Measurements from ENCODE around the gene ATG5.

Gene ATG5

DNA sequence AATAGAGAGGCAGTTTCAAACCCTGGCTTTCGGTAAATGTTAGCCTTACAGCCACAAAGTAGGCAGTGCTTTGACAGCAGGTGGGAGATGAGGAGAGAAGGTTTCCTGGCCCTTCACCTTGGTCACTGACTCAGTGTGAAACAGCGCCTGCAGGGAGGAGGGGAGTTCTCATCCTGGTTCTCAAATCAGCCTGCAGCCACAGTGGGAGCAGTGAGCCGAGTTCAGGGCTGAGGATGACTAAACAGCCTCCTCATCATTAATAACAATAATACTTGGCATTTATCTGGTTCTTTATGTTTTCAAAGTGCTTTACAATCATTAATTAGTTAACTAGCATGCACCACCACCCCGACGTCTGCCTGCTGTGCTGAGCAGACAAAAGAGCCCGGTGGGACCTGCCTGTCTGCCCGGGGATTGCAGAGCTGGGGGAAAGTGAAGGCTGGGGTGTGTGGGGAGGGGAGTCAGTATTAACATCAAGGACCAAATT, 179.8 kb downstream of the ATG5 start:
- H3K9me3 ChIP-seq (ENCODE audit: control insufficient read depth, insufficient read depth, low read length) = no peaks in the 10 kb centered on the region
- H3K27ac ChIP-seq (ENCODE audit: low read length) = no peak overlapping the region
- peaks cover 1% of the 10 kb centered on the region for H3K4me1 ChIP-seq (ENCODE audit: control insufficient read depth, insufficient read depth, low read length)
- no peak for DNase-seq (ENCODE audit: low read depth, low spot score)
- no peaks in the 10 kb centered on the region for H3K36me3 ChIP-seq (ENCODE audit: control insufficient read depth, insufficient read depth, low read length)
- H3K4me3 ChIP-seq (ENCODE audit: low read length) = no peak overlapping the region
- H3K27me3 ChIP-seq (ENCODE audit: control insufficient read depth, insufficient read depth, low read length) = no peaks in the 10 kb centered on the region
- no CpG with 5 or more reads among the region's 7 CpGs for WGBS (ENCODE audit: insufficient coverage, insufficient read length)

DNA sequence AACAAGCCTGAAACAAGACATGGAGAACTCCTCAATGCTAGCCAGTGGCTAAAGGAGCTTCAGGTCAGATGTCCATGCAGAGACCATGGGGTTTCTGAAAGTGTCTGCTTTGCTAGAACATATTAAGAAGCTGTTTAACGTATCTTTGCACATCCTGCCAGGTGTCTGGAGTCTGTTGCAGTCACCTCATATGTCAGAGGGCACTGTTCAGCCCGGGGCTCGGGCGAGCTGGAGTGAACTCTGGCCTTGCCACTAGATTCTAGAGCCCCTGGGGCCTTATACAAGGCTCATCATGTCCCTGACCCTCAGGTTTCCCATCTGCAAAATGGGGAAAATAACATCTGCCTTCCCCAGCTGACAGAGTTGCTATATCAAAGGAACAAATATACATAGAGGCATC, 180.4 kb downstream of the ATG5 start:
- Histone ChIP-seq H3K4me1 (ENCODE audit: control insufficient read depth, insufficient read depth, low read length) (peaks cover 1% of the 10 kb centered on the region), H3K36me3 (ENCODE audit: control insufficient read depth, insufficient read depth, low read length) (no peaks in the 10 kb centered on the region), H3K4me3 (ENCODE audit: low read length) (no peak overlapping the region), H3K9me3 (ENCODE audit: control insufficient read depth, insufficient read depth, low read length) (no peaks in the 10 kb centered on the region), H3K27me3 (ENCODE audit: control insufficient read depth, insufficient read depth, low read length) (no peaks in the 10 kb centered on the region), H3K27ac (ENCODE audit: low read length) (no peak overlapping the region)
- no CpG with 5 or more reads among the region's 4 CpGs for WGBS (ENCODE audit: insufficient coverage, insufficient read length)
- DNase-seq (ENCODE audit: low read depth, low spot score) = no peak

DNA sequence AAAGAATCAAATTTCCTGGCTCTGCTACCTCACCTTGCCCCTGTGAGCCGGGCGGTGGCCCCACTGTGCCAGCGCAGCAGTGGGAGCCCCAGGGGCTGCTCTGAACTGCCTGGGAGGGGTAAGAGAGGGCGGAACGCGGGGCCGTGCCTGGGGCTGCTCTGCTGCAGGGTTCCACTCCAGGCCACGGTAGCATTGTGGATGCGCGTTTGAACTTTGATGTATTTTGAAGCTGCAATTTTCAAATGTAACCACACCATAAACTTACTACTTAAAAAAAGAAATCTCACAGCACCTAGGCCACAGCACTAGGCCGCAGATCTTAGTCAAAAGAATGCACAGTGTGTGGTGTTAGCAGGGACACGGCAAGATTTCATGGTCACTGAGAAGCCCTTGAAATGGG, 181.9 kb downstream of the ATG5 start:
- WGBS (ENCODE audit: insufficient coverage, insufficient read length) = no CpG with 5 or more reads among the region's 12 CpGs
- peaks cover 1% of the 10 kb centered on the region for H3K4me1 ChIP-seq (ENCODE audit: control insufficient read depth, insufficient read depth, low read length)

DNA sequence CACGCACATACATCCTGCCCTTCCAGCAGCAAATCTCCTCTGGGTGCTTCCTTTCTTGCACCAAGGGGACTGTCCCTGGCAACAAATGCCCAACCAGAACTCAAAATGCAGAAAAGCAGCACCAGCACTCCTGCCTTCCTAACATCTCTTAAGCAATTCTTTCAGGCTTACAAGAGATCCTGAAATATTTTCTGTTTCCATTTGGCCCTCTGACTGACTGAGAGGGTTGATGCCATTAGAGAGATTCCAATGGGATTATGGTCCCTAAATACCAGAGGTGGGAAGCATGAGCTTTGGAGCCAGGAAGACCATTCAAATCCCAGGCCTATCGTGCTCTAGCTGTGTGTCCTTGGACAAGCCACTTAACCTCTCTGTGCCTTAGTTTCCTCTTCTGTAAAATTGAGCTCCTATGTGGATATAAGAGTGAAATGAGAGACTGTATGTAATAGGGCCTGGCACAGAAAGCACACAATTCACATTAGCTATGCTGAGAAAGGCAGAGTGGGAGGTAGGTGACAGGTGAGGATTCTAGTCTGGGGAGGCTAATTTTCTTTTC, 182.6 kb downstream of the ATG5 start:
- H3K4me3 ChIP-seq (ENCODE audit: low read length) = no peak overlapping the region
- H3K27ac ChIP-seq (ENCODE audit: low read length) = no peak overlapping the region
- peaks cover 1% of the 10 kb centered on the region for H3K4me1 ChIP-seq (ENCODE audit: control insufficient read depth, insufficient read depth, low read length)
- H3K9me3 ChIP-seq (ENCODE audit: control insufficient read depth, insufficient read depth, low read length) = no peaks in the 10 kb centered on the region
- no CpG with 5 or more reads among the region's 2 CpGs for WGBS (ENCODE audit: insufficient coverage, insufficient read length)
- H3K27me3 ChIP-seq (ENCODE audit: control insufficient read depth, insufficient read depth, low read length) = no peaks in the 10 kb centered on the region
- DNase-seq (ENCODE audit: low read depth, low spot score) = no peak
- H3K36me3 ChIP-seq (ENCODE audit: control insufficient read depth, insufficient read depth, low read length) = no peaks in the 10 kb centered on the region

More for the DNA sequence above, 181.9 kb downstream of the ATG5 start:
- DNase-seq (ENCODE audit: low read depth, low spot score) = no peak
- H3K36me3 ChIP-seq (ENCODE audit: control insufficient read depth, insufficient read depth, low read length) = no peaks in the 10 kb centered on the region
- no peaks in the 10 kb centered on the region for H3K9me3 ChIP-seq (ENCODE audit: control insufficient read depth, insufficient read depth, low read length)
- H3K27me3 ChIP-seq (ENCODE audit: control insufficient read depth, insufficient read depth, low read length) = no peaks in the 10 kb centered on the region
- H3K4me3 ChIP-seq (ENCODE audit: low read length) = no peak overlapping the region
- H3K27ac ChIP-seq (ENCODE audit: low read length) = no peak overlapping the region

DNA sequence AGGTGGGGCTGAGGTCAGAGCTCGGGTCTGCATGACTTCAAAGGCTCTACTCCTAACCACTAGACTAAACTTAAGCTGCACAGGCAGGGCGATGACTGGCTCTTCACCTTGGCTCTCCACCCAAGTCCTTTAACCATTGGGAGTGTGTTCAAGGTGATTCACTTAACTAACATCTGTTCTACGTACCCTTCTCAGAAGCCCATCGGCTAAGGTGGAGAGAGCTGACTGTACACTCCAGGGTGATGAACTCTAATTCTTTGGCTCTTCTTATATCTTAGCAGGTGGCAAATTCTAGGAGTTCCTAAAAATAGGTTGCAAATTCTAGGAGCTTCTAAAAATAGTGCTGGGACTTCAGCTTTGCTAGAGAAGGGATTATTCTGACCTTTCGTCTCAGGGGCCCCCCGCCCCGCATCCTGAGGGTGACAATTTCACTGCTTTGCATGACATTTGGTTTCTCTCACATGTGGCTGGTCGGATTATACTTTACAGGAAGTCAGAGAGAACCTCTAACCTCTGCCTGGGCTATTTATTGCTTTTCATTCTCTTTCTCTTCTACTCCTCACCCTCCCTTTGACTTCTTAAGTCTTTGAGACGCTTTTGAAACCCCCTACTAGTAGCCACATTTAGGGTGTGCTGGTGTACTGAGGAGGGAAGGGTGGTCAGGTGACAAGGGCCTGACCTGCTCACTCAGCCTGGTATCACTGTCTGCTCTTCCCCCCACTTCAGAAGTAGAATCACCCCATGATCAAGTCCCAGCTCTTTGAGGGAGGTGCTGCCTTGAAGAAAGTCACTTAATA, 183.9 kb downstream of the ATG5 start:
- H3K4me3 ChIP-seq (ENCODE audit: low read length) = no peak overlapping the region
- no CpG with 5 or more reads among the region's 9 CpGs for whole genome bisulfite sequencing (ENCODE audit: insufficient coverage, insufficient read length)
- no peaks in the 10 kb centered on the region for H3K9me3 ChIP-seq (ENCODE audit: control insufficient read depth, insufficient read depth, low read length)
- peaks cover 1% of the 10 kb centered on the region for H3K4me1 ChIP-seq (ENCODE audit: control insufficient read depth, insufficient read depth, low read length)
- DNase-seq (ENCODE audit: low read depth, low spot score) = no peak
- H3K27ac ChIP-seq (ENCODE audit: low read length) = no peak overlapping the region
- no peaks in the 10 kb centered on the region for H3K36me3 ChIP-seq (ENCODE audit: control insufficient read depth, insufficient read depth, low read length)
- no peaks in the 10 kb centered on the region for H3K27me3 ChIP-seq (ENCODE audit: control insufficient read depth, insufficient read depth, low read length)

DNA sequence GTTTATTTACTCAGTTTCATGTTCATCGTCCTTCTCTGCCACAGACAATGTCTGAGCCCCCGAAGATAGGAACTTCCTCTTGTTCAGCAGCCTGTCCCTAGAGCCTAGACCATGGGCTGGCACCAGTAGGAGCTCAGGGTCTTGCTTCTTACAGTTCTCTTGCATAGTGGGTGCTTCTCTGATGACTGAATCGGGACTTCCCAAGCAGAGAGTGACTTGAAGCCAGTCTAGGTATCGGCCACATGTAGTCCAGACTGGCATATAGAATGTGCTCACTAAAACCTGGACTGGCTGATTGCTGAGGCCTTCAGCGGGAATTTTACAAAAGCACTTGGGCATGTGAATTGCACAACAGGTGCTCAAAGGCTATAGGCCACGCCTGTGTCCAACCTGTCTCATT, 187.4 kb downstream of the ATG5 start:
- no peaks in the 10 kb centered on the region for H3K36me3 ChIP-seq (ENCODE audit: control insufficient read depth, insufficient read depth, low read length)
- no CpG with 5 or more reads among the region's 6 CpGs for WGBS (ENCODE audit: insufficient coverage, insufficient read length)

DNA sequence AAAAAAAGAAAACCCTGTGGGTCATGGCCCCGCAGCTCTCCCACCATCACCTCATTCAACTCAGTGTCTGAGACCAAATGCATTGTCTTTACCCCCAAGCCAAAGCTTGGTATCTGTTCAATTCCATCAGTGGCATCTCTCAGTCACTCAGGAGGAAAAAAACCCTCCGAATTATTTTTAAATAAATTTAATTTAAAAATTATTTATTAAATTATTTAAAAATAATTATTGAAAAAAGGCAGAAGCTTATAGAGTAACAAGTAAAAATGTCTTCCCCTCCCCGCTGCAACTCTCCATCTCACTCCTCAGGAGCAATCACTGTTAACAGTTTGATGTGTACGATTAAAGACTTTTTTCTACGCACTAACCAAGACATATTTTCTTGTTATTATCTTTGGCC, 188.7 kb downstream of the ATG5 start:
- H3K27ac ChIP-seq (ENCODE audit: low read length) = no peak overlapping the region
- H3K4me1 ChIP-seq (ENCODE audit: control insufficient read depth, insufficient read depth, low read length) = no peaks in the 10 kb centered on the region
- no peak overlapping the region for H3K4me3 ChIP-seq (ENCODE audit: low read length)
- H3K27me3 ChIP-seq (ENCODE audit: control insufficient read depth, insufficient read depth, low read length) = no peaks in the 10 kb centered on the region
- WGBS (ENCODE audit: insufficient coverage, insufficient read length) = no CpG with 5 or more reads among the region's 5 CpGs
- H3K36me3 ChIP-seq (ENCODE audit: control insufficient read depth, insufficient read depth, low read length) = no peaks in the 10 kb centered on the region
- H3K9me3 ChIP-seq (ENCODE audit: control insufficient read depth, insufficient read depth, low read length) = no peaks in the 10 kb centered on the region
- no peak for DNase-seq (ENCODE audit: low read depth, low spot score)

More for the DNA sequence above, 187.4 kb downstream of the ATG5 start:
- Histone ChIP-seq H3K27me3 (ENCODE audit: control insufficient read depth, insufficient read depth, low read length) (no peaks in the 10 kb centered on the region), H3K4me3 (ENCODE audit: low read length) (no peak overlapping the region), H3K27ac (ENCODE audit: low read length) (no peak overlapping the region), H3K9me3 (ENCODE audit: control insufficient read depth, insufficient read depth, low read length) (no peaks in the 10 kb centered on the region), H3K4me1 (ENCODE audit: control insufficient read depth, insufficient read depth, low read length) (no peaks in the 10 kb centered on the region)
- no peak for DNase-seq (ENCODE audit: low read depth, low spot score)

DNA sequence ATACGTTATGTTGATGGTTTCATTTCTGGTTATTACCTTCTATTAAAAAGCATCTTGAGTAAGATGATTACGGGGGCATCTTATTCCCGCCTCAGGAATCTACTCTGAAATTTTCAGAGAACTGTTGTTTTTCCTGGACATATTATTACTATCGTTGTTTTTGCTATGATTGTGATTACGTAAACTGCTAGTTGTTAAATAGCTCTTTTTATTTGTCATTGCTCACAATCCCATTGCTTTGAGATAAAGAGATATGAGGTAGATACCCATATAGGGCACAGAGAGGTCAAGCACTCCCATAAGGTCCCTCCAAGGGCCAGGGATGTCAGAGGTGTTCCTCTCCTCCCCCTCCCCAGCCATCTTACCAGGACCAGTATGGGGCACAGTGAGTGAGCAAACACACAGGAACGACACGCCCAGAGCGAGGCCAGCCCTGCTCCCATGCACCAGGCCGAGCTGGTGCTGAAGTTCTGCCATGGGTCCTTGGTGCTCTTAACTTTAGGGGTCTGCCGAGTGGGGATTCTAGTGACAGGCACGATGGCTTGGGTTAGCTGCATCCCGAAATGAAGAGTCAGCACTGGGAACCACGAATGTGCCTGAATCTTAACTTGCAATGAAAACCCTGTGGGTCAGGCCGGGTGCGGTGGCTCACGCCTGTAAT, 189.5 kb downstream of the ATG5 start:
- Histone ChIP-seq H3K27ac (ENCODE audit: low read length) (no peak overlapping the region), H3K4me3 (ENCODE audit: low read length) (no peak overlapping the region), H3K36me3 (ENCODE audit: control insufficient read depth, insufficient read depth, low read length) (no peaks in the 10 kb centered on the region), H3K4me1 (ENCODE audit: control insufficient read depth, insufficient read depth, low read length) (no peaks in the 10 kb centered on the region), H3K27me3 (ENCODE audit: control insufficient read depth, insufficient read depth, low read length) (no peaks in the 10 kb centered on the region), H3K9me3 (ENCODE audit: control insufficient read depth, insufficient read depth, low read length) (no peaks in the 10 kb centered on the region)
- no CpG with 5 or more reads among the region's 16 CpGs for WGBS (ENCODE audit: insufficient coverage, insufficient read length)
- DNase-seq (ENCODE audit: low read depth, low spot score) = no peak

DNA sequence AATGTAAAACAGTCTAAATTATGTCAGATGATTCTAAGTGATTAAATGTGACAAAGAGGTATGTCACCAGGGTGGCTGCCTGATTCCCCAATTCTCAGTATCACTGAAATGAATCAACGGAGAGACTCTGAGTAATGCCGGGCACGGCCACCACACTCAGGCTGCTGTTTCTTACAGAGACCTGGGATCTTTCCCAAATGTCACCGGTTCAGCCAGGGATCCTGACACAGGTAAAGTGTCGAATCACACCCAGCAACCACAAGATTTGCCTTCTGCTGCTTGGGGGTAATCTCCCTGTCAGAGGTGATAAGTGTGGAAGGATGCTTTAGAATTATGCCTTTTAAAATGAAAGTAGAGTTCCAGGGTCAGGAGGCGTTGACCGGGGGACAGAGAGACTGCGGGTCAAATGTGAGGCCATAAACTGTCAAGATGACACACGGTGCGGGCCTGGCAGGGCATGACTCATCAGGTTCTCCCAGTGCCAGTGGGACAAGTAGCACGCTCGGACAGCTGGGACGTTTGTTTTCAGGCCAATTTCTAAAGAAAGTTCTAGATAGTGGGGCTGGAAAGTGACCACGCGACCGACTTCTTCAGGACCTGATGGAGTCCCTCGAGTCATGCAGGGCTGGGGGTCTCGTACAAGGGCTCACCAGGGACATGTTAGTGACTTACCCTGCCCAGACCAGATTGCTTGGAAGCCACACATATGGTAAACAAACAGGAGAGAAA, 190.5 kb downstream of the ATG5 start:
- H3K36me3 ChIP-seq (ENCODE audit: control insufficient read depth, insufficient read depth, low read length) = no peaks in the 10 kb centered on the region
- WGBS (ENCODE audit: insufficient coverage, insufficient read length) = no CpG with 5 or more reads among the region's 18 CpGs
- no peak for DNase-seq (ENCODE audit: low read depth, low spot score)

More for the DNA sequence above, 190.5 kb downstream of the ATG5 start:
- Histone ChIP-seq H3K9me3 (ENCODE audit: control insufficient read depth, insufficient read depth, low read length) (no peaks in the 10 kb centered on the region), H3K27ac (ENCODE audit: low read length) (no peak overlapping the region), H3K4me3 (ENCODE audit: low read length) (no peak overlapping the region), H3K27me3 (ENCODE audit: control insufficient read depth, insufficient read depth, low read length) (no peaks in the 10 kb centered on the region), H3K4me1 (ENCODE audit: control insufficient read depth, insufficient read depth, low read length) (no peaks in the 10 kb centered on the region)

Data from iPS DF 6.9 (cell line).